LNCaP clone FGC (cell line): ENCODE results near the gene GJB6.
"Not testable (repeated sequence)": the region's sequence is repeated elsewhere in the genome, so short reads cannot be mapped to it uniquely, and the experiment has no call there.

Source experiments
- DNase-seq: peaks from one replicate; pipeline ENCODE4 v3.0.0-alpha.2; 2011; ENCODE audit warnings: low read depth
- H3K4me3 ChIP-seq: 2 replicates; pipeline ENCODE4 v1.5.1; 2011; ENCODE audit warnings: mild to moderate bottlenecking, low read depth, low read length, control low read depth
- TF ChIP-seq, protein P1 (sequence below): IDR thresholded peaks from 2 replicates; pipeline ENCODE4 v1.5.1; 2012; ENCODE audit warnings: mild to moderate bottlenecking; ENCODE audit not compliant: control insufficient read depth, insufficient read depth; ENCODE audit errors: extremely low read depth

The GJB6 gene

GRCh38 chr13:20231839-20232555, at the start of gene GJB6:
TSS of gene GJB6 (minus strand) at chr13:20232319. CDS start at chr13:20223480, 8,839 bp downstream.
- peak within 1 kb of the TSS; percentile 28; the same call in 1 of the 2 replicates for H3K4me3 ChIP-seq
- TF ChIP-seq, protein P1, sequence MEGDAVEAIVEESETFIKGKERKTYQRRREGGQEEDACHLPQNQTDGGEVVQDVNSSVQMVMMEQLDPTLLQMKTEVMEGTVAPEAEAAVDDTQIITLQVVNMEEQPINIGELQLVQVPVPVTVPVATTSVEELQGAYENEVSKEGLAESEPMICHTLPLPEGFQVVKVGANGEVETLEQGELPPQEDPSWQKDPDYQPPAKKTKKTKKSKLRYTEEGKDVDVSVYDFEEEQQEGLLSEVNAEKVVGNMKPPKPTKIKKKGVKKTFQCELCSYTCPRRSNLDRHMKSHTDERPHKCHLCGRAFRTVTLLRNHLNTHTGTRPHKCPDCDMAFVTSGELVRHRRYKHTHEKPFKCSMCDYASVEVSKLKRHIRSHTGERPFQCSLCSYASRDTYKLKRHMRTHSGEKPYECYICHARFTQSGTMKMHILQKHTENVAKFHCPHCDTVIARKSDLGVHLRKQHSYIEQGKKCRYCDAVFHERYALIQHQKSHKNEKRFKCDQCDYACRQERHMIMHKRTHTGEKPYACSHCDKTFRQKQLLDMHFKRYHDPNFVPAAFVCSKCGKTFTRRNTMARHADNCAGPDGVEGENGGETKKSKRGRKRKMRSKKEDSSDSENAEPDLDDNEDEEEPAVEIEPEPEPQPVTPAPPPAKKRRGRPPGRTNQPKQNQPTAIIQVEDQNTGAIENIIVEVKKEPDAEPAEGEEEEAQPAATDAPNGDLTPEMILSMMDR = peak; percentile 29; the same call in 1 of the 2 replicates
- DNase-seq = no peak

DNA sequence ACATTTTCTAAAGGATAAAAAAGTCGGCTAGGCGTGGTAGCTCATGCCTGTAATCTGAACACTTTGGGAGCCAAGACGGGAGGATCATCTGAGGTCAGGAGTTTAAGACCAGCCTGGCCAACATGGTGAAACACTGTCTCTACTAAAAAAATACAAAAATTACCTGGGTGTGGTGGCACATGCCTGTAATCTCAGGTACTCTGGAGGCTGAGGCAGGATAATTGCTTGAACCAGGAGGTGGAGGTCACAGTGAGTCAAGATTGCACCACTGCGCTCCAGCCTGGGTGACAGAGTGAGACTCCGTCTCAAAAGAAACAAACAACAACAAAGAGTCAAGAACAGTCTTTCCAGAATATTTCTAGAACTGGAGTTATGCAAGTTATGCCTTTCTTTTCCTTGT, 44.8 kb upstream of the GJB6 start:
- not testable (repeated sequence) for DNase-seq, H3K4me3 ChIP-seq

DNA sequence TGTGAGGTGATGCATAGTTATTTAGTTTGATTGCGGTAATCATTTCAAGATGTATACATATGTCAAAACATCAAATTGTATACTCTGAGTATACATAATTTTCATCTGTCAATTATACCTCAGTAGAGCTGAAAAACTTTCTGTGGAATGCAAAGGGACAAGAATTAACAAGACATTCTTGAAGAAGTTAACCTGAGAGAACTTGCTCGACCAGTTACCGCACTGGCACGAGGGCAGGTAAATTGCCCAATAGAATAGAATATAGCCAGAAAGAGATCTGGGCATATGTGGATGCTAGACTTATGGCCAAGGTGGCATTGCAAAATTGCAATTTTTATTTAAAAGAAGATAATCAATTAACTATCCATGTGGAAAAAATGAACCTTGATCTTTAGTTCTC, 42.3 kb upstream of the GJB6 start:
- TF ChIP-seq, protein P1 = no peak
- DNase-seq = peak; percentile 40

GRCh38 chr13:20272588-20273171, 40.6 kb upstream of the GJB6 start:
- no peak overlapping the region for H3K4me3 ChIP-seq
- TF ChIP-seq, protein P1 = no peak
- no peak for DNase-seq

More for the DNA sequence above, 42.3 kb upstream of the GJB6 start:
- no peak overlapping the region for H3K4me3 ChIP-seq

DNA sequence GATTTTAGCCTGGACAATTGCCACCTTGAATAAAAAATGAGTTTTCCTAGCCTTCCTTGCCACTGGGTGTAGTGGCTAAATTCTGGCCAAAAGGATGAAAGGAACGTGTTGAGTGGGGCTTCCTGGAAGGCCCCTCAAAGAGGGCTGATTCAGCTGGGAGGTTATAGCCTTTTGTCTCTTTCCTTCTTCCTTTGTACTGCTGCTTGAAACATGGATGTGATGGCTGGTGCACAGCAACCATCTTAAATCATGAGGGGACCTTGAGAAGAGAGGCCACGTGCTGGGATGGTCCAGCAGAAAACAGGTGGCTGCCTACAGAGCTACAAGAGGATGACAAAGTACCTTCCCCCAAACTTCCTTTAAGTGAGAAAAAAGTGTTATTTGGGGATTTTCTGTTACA, 40.0 kb upstream of the GJB6 start:
- TF ChIP-seq, protein P1 = no peak
- DNase-seq = no peak

GRCh38 chr13:20271441-20271840, 39.3 kb upstream of the GJB6 start:
- H3K4me3 ChIP-seq = no peak overlapping the region
- TF ChIP-seq, protein P1 = no peak
- no peak for DNase-seq

More for the DNA sequence above, 40.0 kb upstream of the GJB6 start:
- H3K4me3 ChIP-seq = no peak overlapping the region

DNA sequence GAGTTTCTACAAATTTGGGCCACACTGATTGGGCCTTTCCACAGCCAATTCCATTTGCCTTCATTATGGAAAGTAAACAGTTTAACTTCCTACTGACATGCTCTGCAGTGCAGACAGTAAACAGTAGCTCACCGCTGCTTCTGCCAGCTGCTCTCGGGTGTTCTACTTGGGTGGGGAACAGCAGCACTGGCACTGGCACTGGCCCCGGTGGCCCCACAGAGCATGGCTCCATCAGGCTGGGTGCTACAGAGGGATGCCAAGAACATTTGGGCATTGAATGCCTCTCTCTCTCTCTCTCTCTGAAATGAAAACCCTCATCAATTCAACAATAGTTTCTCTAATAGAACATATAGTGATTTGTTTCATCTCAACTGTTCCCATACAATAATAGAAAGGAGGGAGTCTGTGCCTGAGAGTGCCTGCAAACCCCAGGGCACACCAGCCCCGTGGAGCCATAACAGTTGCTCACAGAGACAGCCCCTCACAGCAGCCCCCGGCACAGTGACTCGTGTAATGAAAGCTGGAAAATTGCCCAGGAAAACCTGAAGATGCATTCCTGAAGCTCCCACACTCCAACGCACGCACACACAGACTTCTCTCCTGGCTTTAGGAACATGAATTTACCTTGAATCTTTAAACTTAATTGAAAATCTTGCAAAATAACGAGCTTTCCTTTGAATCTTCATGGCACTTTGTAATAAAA, 38.2 kb upstream of the GJB6 start:
- no peak for DNase-seq
- TF ChIP-seq, protein P1 = no peak
- no peak overlapping the region for H3K4me3 ChIP-seq
